Stimulated activated CD8-positive, alpha-beta memory T cell treated with anti-CD3 and anti-CD28 coated beads, Interleukin-7, amount 100 ng/mL, for 48 hours (primary cell): ENCODE results near the gene FPR3.
"Not testable (repeated sequence)": the region's sequence is repeated elsewhere in the genome, so short reads cannot be mapped to it uniquely, and the experiment has no call there.

Experiments used
- DNase-seq, 2 donors: peaks; one replicate each; pipeline ENCODE4 v3.0.0-alpha.2; 2020; ENCODE audit warnings: low read depth in 1 of 2; ENCODE audit errors: extremely low read depth in 1 of 2

Gene FPR3

GRCh38 chr19:51806571-51806970 lies 11.6 kb downstream of the FPR3 start:
- not testable (repeated sequence) for DNase-seq

- no peak for DNase-seq
Observed at GRCh38 chr19:51807111-51807701, 12.2 kb downstream of the FPR3 start.

- no peak for DNase-seq
Observed at GRCh38 chr19:51807925-51808324, 13.0 kb downstream of the FPR3 start.

GRCh38 chr19:51808333-51808986 lies 13.5 kb downstream of the FPR3 start:
- no peak for DNase-seq

- DNase-seq, result no peak
Observed at GRCh38 chr19:51809787-51810186, 14.8 kb downstream of the FPR3 start.

- no peak for DNase-seq
Observed at GRCh38 chr19:51810223-51810622, 15.3 kb downstream of the FPR3 start.

DNA sequence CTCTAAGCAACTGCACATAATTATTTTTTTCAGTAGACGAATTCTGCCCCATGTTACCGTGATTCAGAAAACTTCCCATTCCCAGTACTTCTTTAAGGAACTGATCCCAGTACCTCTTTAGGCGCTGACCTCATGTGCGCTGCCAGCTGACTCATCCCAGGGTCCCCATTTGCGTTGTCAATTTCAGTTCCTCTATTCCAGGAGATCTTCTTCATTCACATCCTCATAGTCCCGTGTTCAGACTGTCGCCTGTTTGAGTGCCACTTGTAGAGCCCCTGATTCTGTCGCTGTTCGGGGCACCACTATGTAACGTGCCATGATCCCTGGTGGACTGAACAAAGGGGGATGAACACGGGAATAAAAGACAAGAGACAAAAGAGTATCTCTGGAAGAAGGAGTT lies 16.4 kb downstream of the FPR3 start:
- DNase-seq, result no peak

DNA sequence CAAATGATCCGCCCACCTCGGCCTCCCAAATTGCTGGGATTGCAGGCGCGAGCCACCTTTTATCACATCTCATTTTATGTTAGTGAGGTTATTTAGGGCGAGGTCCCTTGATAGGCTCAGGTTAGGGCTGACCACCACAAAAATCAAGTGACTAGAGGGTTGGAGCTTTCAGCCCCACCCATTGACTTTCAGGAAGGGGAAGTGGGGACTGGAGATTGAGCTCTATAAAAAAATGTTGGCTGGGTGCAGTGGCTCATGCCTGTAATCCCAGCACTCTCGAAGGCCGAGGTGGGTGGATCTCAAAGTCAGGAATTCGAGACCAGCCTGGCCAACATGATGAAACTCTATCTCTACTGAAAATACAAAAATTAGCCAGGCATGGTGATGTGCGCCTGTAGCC lies 20.1 kb downstream of the FPR3 start:
- no peak for DNase-seq

DNA sequence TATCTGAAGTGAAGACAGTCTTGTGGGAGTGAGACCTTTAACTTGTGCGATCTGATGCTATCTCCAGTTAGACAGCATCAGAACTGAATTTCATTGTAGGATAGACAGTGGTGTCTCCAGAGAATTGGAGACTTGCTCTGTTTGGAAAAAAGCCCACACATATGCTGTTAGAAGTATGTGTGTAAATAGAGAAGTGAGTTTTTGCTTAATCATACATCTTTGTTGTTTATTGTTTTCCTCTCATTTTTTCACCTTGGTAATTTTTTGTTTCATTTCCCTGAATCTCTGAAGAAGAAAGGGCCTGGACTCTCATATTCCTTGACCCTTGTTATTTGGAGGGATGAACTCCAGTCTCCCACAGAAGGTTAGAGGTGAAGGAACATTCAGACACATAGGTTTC lies 21.8 kb downstream of the FPR3 start:
- no peak for DNase-seq

- DNase-seq, result no peak
Observed at GRCh38 chr19:51820011-51820410, 25.1 kb downstream of the FPR3 start.

GRCh38 chr19:51820831-51821446 lies 26.0 kb downstream of the FPR3 start:
- DNase-seq, result no peak

- DNase-seq, result no peak
Observed at GRCh38 chr19:51821456-51821855, 26.5 kb downstream of the FPR3 start.

- DNase-seq, result no peak
Observed at GRCh38 chr19:51821921-51822320, 27.0 kb downstream of the FPR3 start.

DNA sequence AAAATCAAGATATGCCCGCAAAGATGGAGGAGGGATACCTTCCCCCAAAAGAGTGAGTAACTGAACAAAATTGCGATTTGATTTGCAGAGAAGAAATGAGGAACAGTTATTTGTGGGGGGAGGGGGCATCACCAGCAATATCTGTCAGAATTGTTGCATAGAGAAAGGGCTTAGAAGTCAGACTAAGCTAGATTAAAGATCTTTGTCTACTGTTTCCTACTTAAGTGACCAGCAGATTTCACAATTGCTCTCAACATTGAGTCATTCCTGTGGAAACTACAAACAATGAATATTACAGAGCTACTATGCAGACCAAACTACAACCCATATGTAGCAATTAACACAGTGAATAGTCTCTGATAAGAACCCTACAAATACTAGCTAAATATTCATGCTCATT lies 27.4 kb downstream of the FPR3 start:
- DNase-seq, result no peak

DNA sequence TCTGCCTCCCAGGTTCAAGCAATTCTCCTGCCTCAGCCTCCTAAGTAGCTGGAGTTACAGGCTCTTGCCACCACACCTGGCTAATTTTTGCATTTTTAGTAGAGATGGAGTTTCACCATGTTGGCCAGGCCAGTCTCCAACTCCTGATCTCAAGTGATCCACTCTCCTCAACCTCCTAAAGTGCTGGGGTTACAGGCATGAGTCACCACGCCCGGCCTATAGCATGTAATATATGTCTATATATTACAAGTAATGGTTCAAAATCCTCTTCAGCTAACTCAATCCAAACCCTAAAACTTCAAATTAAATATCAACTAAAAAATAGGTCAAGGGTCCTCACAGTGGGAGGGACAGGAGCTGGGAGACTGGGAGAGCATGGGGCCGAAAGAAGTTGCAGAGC lies 28.0 kb downstream of the FPR3 start:
- DNase-seq, result no peak

GRCh38 chr19:51824281-51825005 lies 29.5 kb downstream of the FPR3 start:
- DNase-seq, result no peak

- no peak for DNase-seq
Observed at GRCh38 chr19:51830274-51830673, 35.3 kb downstream of the FPR3 start.

DNA sequence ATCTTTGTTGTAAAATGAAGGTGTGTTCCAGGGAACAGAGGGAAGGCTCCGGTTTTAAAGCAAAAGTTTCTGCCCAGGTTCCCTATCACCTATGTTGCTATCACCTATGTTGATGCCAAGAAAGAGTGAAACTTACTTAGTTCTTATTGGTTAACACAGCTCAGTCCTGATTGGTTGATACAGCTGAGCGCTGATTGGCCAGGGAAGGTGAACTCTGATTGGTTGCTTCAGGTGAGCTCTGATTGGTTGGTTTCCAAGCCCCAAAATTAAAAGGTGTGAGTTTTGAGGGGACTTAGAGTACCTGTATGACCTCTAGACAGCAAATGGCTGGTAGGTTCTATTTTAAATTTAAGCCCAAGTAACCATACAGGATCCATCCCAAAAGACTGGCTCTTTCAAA lies 42.2 kb downstream of the FPR3 start:
- DNase-seq, result no peak

- DNase-seq, result no peak
Observed at GRCh38 chr19:51861870-51862622, 67.1 kb downstream of the FPR3 start.

- DNase-seq, result no peak
Observed at GRCh38 chr19:51873097-51873496, 78.1 kb downstream of the FPR3 start.
